ENCODE measurements around the gene WDR7.

DNA sequence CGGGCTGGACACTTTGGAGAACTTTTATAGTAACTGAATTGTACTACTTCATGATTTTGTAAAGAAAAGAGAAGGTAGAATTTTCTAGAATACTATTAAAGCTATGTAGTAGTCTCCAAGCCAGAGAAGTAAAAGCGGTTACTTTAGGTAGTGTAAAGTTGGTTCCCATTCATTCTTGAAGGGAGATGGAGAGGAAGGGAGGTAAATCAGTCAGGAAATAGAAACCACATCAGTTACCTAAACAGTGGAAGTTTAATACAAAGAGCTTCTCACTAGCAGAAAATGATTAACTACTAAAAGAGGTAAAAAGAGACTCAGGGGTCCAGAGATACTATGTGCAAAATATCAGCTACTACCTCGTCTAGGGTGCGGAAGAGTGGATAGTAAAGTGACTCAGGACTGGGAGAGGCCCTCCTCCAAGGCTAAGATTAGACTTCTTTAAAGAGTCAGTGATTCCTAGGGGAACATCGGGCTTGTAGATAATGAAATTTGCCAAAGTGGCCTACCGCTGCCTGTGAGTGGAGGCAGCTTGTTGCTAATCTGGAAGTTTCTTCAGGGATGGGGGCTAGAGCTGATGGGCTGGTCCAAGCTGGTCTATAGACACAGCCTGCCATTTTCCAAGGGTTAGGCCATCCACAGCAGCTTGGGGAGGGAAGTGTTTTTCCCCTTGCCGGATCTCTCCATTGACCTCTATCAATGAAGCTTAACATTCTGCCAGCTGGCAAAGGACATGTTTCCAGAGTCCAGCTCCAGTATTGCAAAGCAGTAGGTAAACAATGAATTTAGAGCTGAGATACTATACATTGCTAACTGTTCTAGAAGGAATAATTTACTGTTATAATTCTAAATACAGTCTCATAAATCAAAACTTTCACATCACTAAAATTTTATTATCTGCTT is 249.3 kb downstream of the WDR7 start:
- TF ChIP-seq, protein P1, sequence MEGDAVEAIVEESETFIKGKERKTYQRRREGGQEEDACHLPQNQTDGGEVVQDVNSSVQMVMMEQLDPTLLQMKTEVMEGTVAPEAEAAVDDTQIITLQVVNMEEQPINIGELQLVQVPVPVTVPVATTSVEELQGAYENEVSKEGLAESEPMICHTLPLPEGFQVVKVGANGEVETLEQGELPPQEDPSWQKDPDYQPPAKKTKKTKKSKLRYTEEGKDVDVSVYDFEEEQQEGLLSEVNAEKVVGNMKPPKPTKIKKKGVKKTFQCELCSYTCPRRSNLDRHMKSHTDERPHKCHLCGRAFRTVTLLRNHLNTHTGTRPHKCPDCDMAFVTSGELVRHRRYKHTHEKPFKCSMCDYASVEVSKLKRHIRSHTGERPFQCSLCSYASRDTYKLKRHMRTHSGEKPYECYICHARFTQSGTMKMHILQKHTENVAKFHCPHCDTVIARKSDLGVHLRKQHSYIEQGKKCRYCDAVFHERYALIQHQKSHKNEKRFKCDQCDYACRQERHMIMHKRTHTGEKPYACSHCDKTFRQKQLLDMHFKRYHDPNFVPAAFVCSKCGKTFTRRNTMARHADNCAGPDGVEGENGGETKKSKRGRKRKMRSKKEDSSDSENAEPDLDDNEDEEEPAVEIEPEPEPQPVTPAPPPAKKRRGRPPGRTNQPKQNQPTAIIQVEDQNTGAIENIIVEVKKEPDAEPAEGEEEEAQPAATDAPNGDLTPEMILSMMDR (conservative IDR thresholded peaks at IDR 0.05; ENCODE audit: low read depth, low read length): no peak
- no peak for TF ChIP-seq RFX5 (IDR thresholded peaks at IDR 0.05; ENCODE audit: low read depth, low read length)
- TF ChIP-seq CHD1 (IDR thresholded peaks at IDR 0.05; ENCODE audit: low read depth, low read length): no peak
- TF ChIP-seq RAD21 (IDR thresholded peaks at IDR 0.05; ENCODE audit: low read length): no peak
- TF ChIP-seq POLR2A (IDR thresholded peaks at IDR 0.05; ENCODE audit: low read depth, low read length): no peak
- TF ChIP-seq MXI1 (IDR thresholded peaks at IDR 0.05; ENCODE audit: borderline replicate concordance, low read depth, low read length): no peak
- TF ChIP-seq MAFK (IDR thresholded peaks at IDR 0.05; ENCODE audit: low read depth, low read length): no peak
- no peak for TF ChIP-seq FOS (IDR thresholded peaks at IDR 0.05; ENCODE audit: low read depth, low read length)
- TF ChIP-seq CEBPB (IDR thresholded peaks at IDR 0.05; ENCODE audit: low read depth, low read length): no peak
- TF ChIP-seq RCOR1 (IDR thresholded peaks at IDR 0.05; ENCODE audit: insufficient replicate concordance, low read length): no peak
- no peak for TF ChIP-seq SMC3 (IDR thresholded peaks at IDR 0.05; ENCODE audit: low read depth, low read length)
